Muscle of leg (tissue), 11 donors: Measurements from ENCODE around the gene CHI3L2. TPM values are rescaled to one million over a fixed set of nuclear protein-coding genes. Genes with fewer than 3 reads are reported as not detected.
A peak's percentile ranks its signal among the peaks of the same experiment; 100 is the strongest.
"Not testable (repeated sequence)": the region's sequence is repeated elsewhere in the genome, so short reads cannot be mapped to it uniquely, and the experiment has no call there.

ENCODE experiments used
- DNase-seq: peaks from one replicate; pipeline ENCODE4 v3.0.0; 2013
- H3K27ac ChIP-seq: one replicate; pipeline ENCODE4 v1.5.1; 2013; ENCODE audit warnings: mild to moderate bottlenecking, low read length, control low read depth
- H3K27me3 ChIP-seq: one replicate; pipeline ENCODE4 v1.6.1; 2013; ENCODE audit warnings: low read length; ENCODE audit not compliant: control insufficient read depth, insufficient read depth
- H3K36me3 ChIP-seq: one replicate; pipeline ENCODE4 v1.6.1; 2013; ENCODE audit warnings: low read length; ENCODE audit not compliant: control insufficient read depth, insufficient read depth
- H3K4me1 ChIP-seq: one replicate; pipeline ENCODE4 v1.6.1; 2013; ENCODE audit warnings: low read length; ENCODE audit not compliant: control insufficient read depth, insufficient read depth
- H3K4me3 ChIP-seq: one replicate; pipeline ENCODE4 v1.5.1; 2013; ENCODE audit warnings: low read length, control low read depth
- H3K9me3 ChIP-seq: replicated peaks from 2 replicates; pipeline ENCODE4 v1.6.1; 2013; ENCODE audit warnings: low read depth, low read length; ENCODE audit not compliant: control insufficient read depth
- WGBS: methylation state at CpG from one replicate; pipeline ENCODE4 v1.1.5; 2013; ENCODE audit warnings: missing lambda C conversion rate; ENCODE audit not compliant: insufficient coverage; 5-methylcytosine and 5-hydroxymethylcytosine counted together
- polyA plus RNA-seq, 8 donors: library from polyadenylated mRNA; unstranded; fragments of 120-200 nt; gene quantifications; one replicate each; pipeline versions ENCODE4 v1.2.1 to v1.2.3, GENCODE V29; 2013; ENCODE audit warnings: inconsistent platforms in 1 of 8, low replicate concordance in 1 of 8; ENCODE audit not compliant: insufficient read length in 8 of 8, insufficient read depth in 1 of 8
- total RNA-seq: library from RNA; stranded (reverse); fragments of 120-200 nt; gene quantifications from one replicate; pipeline ENCODE4 v1.2.4, GENCODE V29; 2013

The CHI3L2 gene
- total and polyA plus RNA-seq, 9 donors, result 0.06 to 0.31 (median 0.21) TPM; not detected in 3

GRCh38 chr1:111212634-111213335 lies 14.7 kb upstream of the CHI3L2 start:
- H3K36me3 ChIP-seq, result no peaks in the 10 kb centered on the region
- H3K27me3 ChIP-seq, result peaks cover 6% of the 10 kb centered on the region
- no peaks in the 10 kb centered on the region for H3K9me3 ChIP-seq
- H3K4me3 ChIP-seq, result no peak overlapping the region
- H3K27ac ChIP-seq, result no peak overlapping the region
- no peaks in the 10 kb centered on the region for H3K4me1 ChIP-seq
- no CpG with 5 or more reads among the region's 5 CpGs for WGBS
- no peak for DNase-seq

DNA sequence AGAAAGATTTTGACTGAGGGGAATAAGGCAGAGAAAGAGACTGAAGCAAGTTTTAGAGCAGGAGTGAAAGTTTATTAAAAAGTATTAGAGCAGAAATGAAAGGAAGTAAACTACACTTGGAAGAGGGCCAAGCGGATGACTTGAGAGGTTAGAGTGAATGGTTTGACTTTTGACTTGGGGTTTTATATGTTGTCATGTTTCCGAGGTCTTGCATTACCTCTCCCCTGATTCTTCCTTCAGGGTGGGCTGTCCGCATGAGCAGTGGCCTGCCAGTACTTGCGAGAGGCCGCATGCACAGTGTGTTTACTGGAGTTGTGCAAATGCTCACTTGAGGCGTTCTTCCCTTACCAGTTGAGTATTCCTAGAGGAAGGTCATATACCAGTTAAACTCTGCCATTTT lies 14.1 kb upstream of the CHI3L2 start:
- WGBS, result 92% methylated on average over 5 of the region's 6 CpGs
- no peaks in the 10 kb centered on the region for H3K4me1 ChIP-seq
- H3K27me3 ChIP-seq, result peaks cover 6% of the 10 kb centered on the region
- no peaks in the 10 kb centered on the region for H3K36me3 ChIP-seq
- H3K4me3 ChIP-seq, result no peak overlapping the region
- H3K9me3 ChIP-seq, result no peaks in the 10 kb centered on the region
- no peak for DNase-seq
- H3K27ac ChIP-seq, result no peak overlapping the region

GRCh38 chr1:111214074-111214801 lies 13.3 kb upstream of the CHI3L2 start:
- Histone ChIP-seq H3K36me3 (no peaks in the 10 kb centered on the region), H3K9me3 (no peaks in the 10 kb centered on the region), H3K4me3 (no peak overlapping the region), H3K27me3 (peaks cover 2% of the 10 kb centered on the region), H3K4me1 (no peaks in the 10 kb centered on the region), H3K27ac (no peak overlapping the region)
- 100% methylated on average over 2 of the region's 6 CpGs for WGBS
- no peak for DNase-seq

DNA sequence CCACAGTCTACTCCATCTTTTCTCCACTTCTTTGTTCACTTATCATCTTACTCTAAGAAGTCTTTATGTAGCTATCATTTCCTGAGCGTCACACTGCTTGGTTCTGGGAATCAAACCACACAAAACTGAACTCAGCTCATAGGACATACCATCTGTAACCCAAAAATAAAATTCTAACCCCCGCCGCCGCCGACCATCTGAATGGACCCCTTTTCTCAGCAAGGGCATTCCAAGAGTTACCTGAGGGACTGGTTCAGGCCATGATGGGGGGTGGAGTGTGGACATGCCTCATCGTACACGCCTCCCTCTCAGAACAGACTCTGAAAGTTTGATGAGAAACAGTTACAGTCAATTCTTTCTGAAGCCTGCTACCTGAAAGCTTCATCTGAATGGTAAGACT lies 12.6 kb upstream of the CHI3L2 start:
- Histone ChIP-seq H3K27me3 (peaks cover 2% of the 10 kb centered on the region), H3K27ac (no peak overlapping the region), H3K4me1 (no peaks in the 10 kb centered on the region), H3K9me3 (no peaks in the 10 kb centered on the region), H3K4me3 (no peak overlapping the region), H3K36me3 (no peaks in the 10 kb centered on the region)
- WGBS, result 79% methylated on average over 5 of the region's 7 CpGs
- DNase-seq, result no peak

DNA sequence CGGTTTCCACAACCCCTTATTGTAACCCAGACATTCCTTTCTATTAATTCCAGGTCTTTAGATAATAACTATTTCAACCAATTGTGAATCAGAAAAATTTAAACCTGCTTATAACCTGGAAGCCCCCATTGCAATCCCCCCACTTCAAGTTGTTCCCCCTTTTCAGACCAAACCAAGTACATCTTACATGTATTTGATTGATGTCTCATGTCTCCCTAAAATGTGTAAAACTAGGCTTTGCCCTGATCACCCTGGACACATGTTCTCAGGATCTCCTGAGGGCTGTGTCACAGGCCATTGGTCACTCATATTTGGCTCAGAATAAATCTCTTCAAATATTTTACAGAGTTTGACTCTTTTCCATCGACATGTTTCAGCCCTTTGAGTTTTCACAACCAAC lies 12.2 kb upstream of the CHI3L2 start:
- not testable (repeated sequence) for H3K4me3 ChIP-seq

GRCh38 chr1:111216751-111217150 lies 10.8 kb upstream of the CHI3L2 start:
- Histone ChIP-seq H3K9me3 (no peaks in the 10 kb centered on the region), H3K36me3 (no peaks in the 10 kb centered on the region), H3K27me3 (no peaks in the 10 kb centered on the region), H3K4me3 (no peak overlapping the region), H3K4me1 (no peaks in the 10 kb centered on the region), H3K27ac (no peak overlapping the region)
- no peak for DNase-seq
- 75% methylated on average over 3 of the region's 5 CpGs for WGBS

More for the DNA sequence above, 12.2 kb upstream of the CHI3L2 start:
- not testable (repeated sequence) for H3K9me3 ChIP-seq, H3K27me3 ChIP-seq, H3K4me1 ChIP-seq, DNase-seq, H3K36me3 ChIP-seq, H3K27ac ChIP-seq
- no CpG with 5 or more reads among the region's 2 CpGs for WGBS

- Histone ChIP-seq H3K27ac (no peak overlapping the region), H3K4me3 (no peak overlapping the region), H3K9me3 (no peaks in the 10 kb centered on the region), H3K27me3 (no peaks in the 10 kb centered on the region), H3K36me3 (no peaks in the 10 kb centered on the region), H3K4me1 (no peaks in the 10 kb centered on the region)
- no peak for DNase-seq
- 100% methylated on average over 2 of the region's 5 CpGs for WGBS
Observed at GRCh38 chr1:111217183-111217910, 10.2 kb upstream of the CHI3L2 start.

GRCh38 chr1:111218701-111219556 lies 8.6 kb upstream of the CHI3L2 start:
- no peak for DNase-seq
- Histone ChIP-seq H3K4me3 (no peak overlapping the region), H3K27me3 (no peaks in the 10 kb centered on the region), H3K27ac (no peak overlapping the region), H3K4me1 (no peaks in the 10 kb centered on the region), H3K9me3 (no peaks in the 10 kb centered on the region), H3K36me3 (no peaks in the 10 kb centered on the region)
- 100% methylated on average over 1 of the region's 8 CpGs for WGBS

- Histone ChIP-seq H3K4me3 (no peak overlapping the region), H3K36me3 (no peaks in the 10 kb centered on the region), H3K9me3 (no peaks in the 10 kb centered on the region), H3K27me3 (no peaks in the 10 kb centered on the region), H3K27ac (no peak overlapping the region), H3K4me1 (no peaks in the 10 kb centered on the region)
- 80% methylated on average over 2 of the region's 5 CpGs for WGBS
- peak; percentile 32 for DNase-seq
Observed at GRCh38 chr1:111219557-111220286, 7.8 kb upstream of the CHI3L2 start.
